ENCODE results near the gene MRPL17. TPM values are rescaled to one million over a fixed set of nuclear protein-coding genes. Genes with fewer than 3 reads are reported as not detected.

The MRPL17 gene
- total and polyA plus RNA-seq, 2 experiments from 2014 or later, result 34.5 to 62.7 TPM

GRCh38 chr11:6632116-6633073, 50.7 kb downstream of the MRPL17 start:
- no peak for DNase-seq (ENCODE audit: low spot score)
- no peak overlapping the region for H2AFZ ChIP-seq
- no peak overlapping the region for H3K4me2 ChIP-seq
- H3K27me3 ChIP-seq, result peaks cover 8% of the 10 kb centered on the region
- no peak overlapping the region for H3K4me3 ChIP-seq
- no peaks in the 10 kb centered on the region for H3K36me3 ChIP-seq (replicated peaks; ENCODE audit: insufficient read depth, low read depth)
- TF ChIP-seq EZH2 (IDR thresholded peaks at IDR 0.05; ENCODE audit: borderline replicate concordance), result no peak
- no peak for TF ChIP-seq CTCF (IDR thresholded peaks at IDR 0.05; ENCODE audit: poor library complexity)
- no peak for TF ChIP-seq EZH2phosphoT487 (IDR thresholded peaks at IDR 0.05; ENCODE audit: low read depth, severe bottlenecking, unreplicated experiment)
- peaks cover 5% of the 10 kb centered on the region for H3K79me2 ChIP-seq
- no peaks in the 10 kb centered on the region for H4K20me1 ChIP-seq (ENCODE audit: insufficient read depth, poor library complexity, severe bottlenecking)
- no peaks in the 10 kb centered on the region for H3K9me2 ChIP-seq (replicated peaks; ENCODE audit: insufficient read depth)
- 96% methylated on average over 29 of the region's 29 CpGs for WGBS (ENCODE audit: low lambda C conversion rate, missing lambda C conversion rate)
- no peaks in the 10 kb centered on the region for H3K9me3 ChIP-seq (ENCODE audit: low read depth)
- no peak overlapping the region for H3K27ac ChIP-seq
- no peaks in the 10 kb centered on the region for H3K4me1 ChIP-seq (ENCODE audit: insufficient read depth)

DNA sequence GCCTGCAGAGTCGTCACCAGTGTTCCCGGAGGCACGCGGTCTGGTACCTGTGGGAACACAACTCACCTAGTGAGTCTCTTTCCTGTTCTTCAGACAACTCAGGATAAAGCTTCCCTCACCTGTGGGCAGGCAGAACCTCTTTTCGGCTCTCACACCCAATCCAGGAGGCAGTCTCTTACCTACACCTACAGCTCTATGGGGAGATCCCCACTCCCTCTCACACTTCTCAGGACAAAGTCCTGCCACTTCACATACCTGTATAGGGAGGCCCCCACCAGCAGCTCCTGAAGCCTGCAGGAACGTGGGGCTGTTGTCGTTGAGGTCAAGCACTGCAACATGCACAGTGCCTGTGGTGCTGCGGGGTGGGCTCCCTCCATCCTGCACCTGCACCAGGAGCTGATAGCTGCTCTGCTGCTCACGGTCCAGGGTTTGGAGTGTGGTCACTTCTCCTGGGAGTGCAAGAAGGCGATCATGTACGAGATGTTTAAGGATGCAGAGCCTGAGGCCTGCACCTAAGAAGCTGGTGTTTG, 51.7 kb downstream of the MRPL17 start:
- no peaks in the 10 kb centered on the region for H3K79me2 ChIP-seq
- H3K27me3 ChIP-seq, result peaks cover 8% of the 10 kb centered on the region
- no peak overlapping the region for H3K27ac ChIP-seq
- no peak for DNase-seq (ENCODE audit: low spot score)
- 95% methylated on average over 11 of the region's 11 CpGs for WGBS (ENCODE audit: low lambda C conversion rate, missing lambda C conversion rate)
- no peaks in the 10 kb centered on the region for H3K4me1 ChIP-seq (ENCODE audit: insufficient read depth)
- no peak overlapping the region for H3K4me2 ChIP-seq
- H2AFZ ChIP-seq, result no peak overlapping the region
- TF ChIP-seq EZH2phosphoT487 (IDR thresholded peaks at IDR 0.05; ENCODE audit: low read depth, severe bottlenecking, unreplicated experiment), result no peak
- no peak for TF ChIP-seq CTCF (IDR thresholded peaks at IDR 0.05; ENCODE audit: poor library complexity)
- TF ChIP-seq EZH2 (IDR thresholded peaks at IDR 0.05; ENCODE audit: borderline replicate concordance), result no peak
- no peaks in the 10 kb centered on the region for H4K20me1 ChIP-seq (ENCODE audit: insufficient read depth, poor library complexity, severe bottlenecking)
- H3K36me3 ChIP-seq (replicated peaks; ENCODE audit: insufficient read depth, low read depth), result no peaks in the 10 kb centered on the region
- H3K9me2 ChIP-seq (replicated peaks; ENCODE audit: insufficient read depth), result no peaks in the 10 kb centered on the region
- H3K4me3 ChIP-seq, result no peak overlapping the region
- no peaks in the 10 kb centered on the region for H3K9me3 ChIP-seq (ENCODE audit: low read depth)

GRCh38 chr11:6630632-6631291, 52.4 kb downstream of the MRPL17 start:
- H3K79me2 ChIP-seq, result no peaks in the 10 kb centered on the region
- peaks cover 8% of the 10 kb centered on the region for H3K27me3 ChIP-seq
- no peaks in the 10 kb centered on the region for H3K9me3 ChIP-seq (ENCODE audit: low read depth)
- H3K4me2 ChIP-seq, result peak overlapping the region; percentile 70
- no peak for DNase-seq (ENCODE audit: low spot score)
- H3K4me3 ChIP-seq, result no peak overlapping the region
- 60% methylated on average over 28 of the region's 28 CpGs for WGBS (ENCODE audit: low lambda C conversion rate, missing lambda C conversion rate)
- H3K4me1 ChIP-seq (ENCODE audit: insufficient read depth), result no peaks in the 10 kb centered on the region
- H3K27ac ChIP-seq, result no peak overlapping the region
- TF ChIP-seq EZH2 (IDR thresholded peaks at IDR 0.05; ENCODE audit: borderline replicate concordance) (no peak), CTCF (IDR thresholded peaks at IDR 0.05; ENCODE audit: poor library complexity) (no peak), EZH2phosphoT487 (IDR thresholded peaks at IDR 0.05; ENCODE audit: low read depth, severe bottlenecking, unreplicated experiment) (no peak)
- H3K9me2 ChIP-seq (replicated peaks; ENCODE audit: insufficient read depth), result no peaks in the 10 kb centered on the region
- H2AFZ ChIP-seq, result no peak overlapping the region
- H4K20me1 ChIP-seq (ENCODE audit: insufficient read depth, poor library complexity, severe bottlenecking), result no peaks in the 10 kb centered on the region
- H3K36me3 ChIP-seq (replicated peaks; ENCODE audit: insufficient read depth, low read depth), result no peaks in the 10 kb centered on the region

Other genes with a start within 250 kb of the MRPL17 start
- 361 and 367 TPM in 2 replicates for gene HPX, start 242.4 kb downstream of the MRPL17 start, total RNA-seq
- gene HPX, start 242.4 kb downstream of the MRPL17 start, polyA plus RNA-seq, result 229 and 358 TPM in 2 replicates
- 18.1 and 26.2 TPM in 2 replicates for gene TRIM3, start 209.4 kb downstream of the MRPL17 start, total RNA-seq
- gene TRIM3, start 209.4 kb downstream of the MRPL17 start, polyA plus RNA-seq, result 31.6 and 35.5 TPM in 2 replicates
- 78.0 and 90.1 TPM in 2 replicates for gene ARFIP2, start 202.0 kb downstream of the MRPL17 start, total RNA-seq
- gene ARFIP2, start 202.0 kb downstream of the MRPL17 start, polyA plus RNA-seq, result 94.9 and 108 TPM in 2 replicates
- 56.3 and 68.0 TPM in 2 replicates for gene TIMM10B, start 201.8 kb downstream of the MRPL17 start, total RNA-seq
- 52.1 and 65.8 TPM in 2 replicates for gene TIMM10B, start 201.8 kb downstream of the MRPL17 start, polyA plus RNA-seq
- gene DNHD1, start 186.1 kb downstream of the MRPL17 start, total RNA-seq, result 7.3 and 8.1 TPM in 2 replicates
- gene DNHD1, start 186.1 kb downstream of the MRPL17 start, polyA plus RNA-seq, result 7.1 and 7.9 TPM in 2 replicates
- 15.3 and 18.0 TPM in 2 replicates for gene RRP8, start 79.7 kb downstream of the MRPL17 start, total RNA-seq
- 26.1 and 27.8 TPM in 2 replicates for gene RRP8, start 79.7 kb downstream of the MRPL17 start, polyA plus RNA-seq
- 110 and 114 TPM in 2 replicates for gene ILK, start 79.6 kb downstream of the MRPL17 start, total RNA-seq
- gene ILK, start 79.6 kb downstream of the MRPL17 start, polyA plus RNA-seq, result 126 and 135 TPM in 2 replicates
- gene TAF10, start 71.1 kb downstream of the MRPL17 start, total RNA-seq, result 29.5 and 33.3 TPM in 2 replicates
- gene TAF10, start 71.1 kb downstream of the MRPL17 start, polyA plus RNA-seq, result 248 and 295 TPM in 2 replicates
- 68.4 and 105 TPM in 2 replicates for gene TPP1, start 63.9 kb downstream of the MRPL17 start, total RNA-seq
- gene TPP1, start 63.9 kb downstream of the MRPL17 start, polyA plus RNA-seq, result 170 and 185 TPM in 2 replicates
- gene DCHS1, start 27.5 kb downstream of the MRPL17 start, total RNA-seq, result 8.5 and 15.2 TPM in 2 replicates
- 6.3 and 8.0 TPM in 2 replicates for gene DCHS1, start 27.5 kb downstream of the MRPL17 start, polyA plus RNA-seq
- gene OR2AG2, start 88.6 kb upstream of the MRPL17 start, total RNA-seq, result 0.12 and 0.27 TPM in 2 replicates
- gene OR2AG2, start 88.6 kb upstream of the MRPL17 start, polyA plus RNA-seq, result not detected in 2 replicates
- 0.83 TPM in 1 of 2 replicates, not detected in the other for gene OR2AG1, start 99.7 kb upstream of the MRPL17 start, total RNA-seq
- not detected in 2 replicates for gene OR2AG1, start 99.7 kb upstream of the MRPL17 start, polyA plus RNA-seq
- 0.08 and 0.20 TPM in 2 replicates for gene OR6A2, start 116.3 kb upstream of the MRPL17 start, total RNA-seq
- gene OR6A2, start 116.3 kb upstream of the MRPL17 start, polyA plus RNA-seq, result not detected in 2 replicates
- not detected in 2 replicates for gene OR10A5, start 162.3 kb upstream of the MRPL17 start, total RNA-seq
- gene OR10A5, start 162.3 kb upstream of the MRPL17 start, polyA plus RNA-seq, result not detected in 2 replicates
- not detected in 2 replicates for gene OR10A2, start 179.7 kb upstream of the MRPL17 start, total RNA-seq
- 0.04 and 0.12 TPM in 2 replicates for gene OR10A2, start 179.7 kb upstream of the MRPL17 start, polyA plus RNA-seq
- not detected in 2 replicates for gene OR10A4, start 193.3 kb upstream of the MRPL17 start, total RNA-seq
- not detected in 2 replicates for gene OR10A4, start 193.3 kb upstream of the MRPL17 start, polyA plus RNA-seq
- 0.24 and 0.30 TPM in 2 replicates for gene OR2D2, start 209.2 kb upstream of the MRPL17 start, total RNA-seq
- gene OR2D2, start 209.2 kb upstream of the MRPL17 start, polyA plus RNA-seq, result not detected in 2 replicates
- gene OR2D3, start 237.7 kb upstream of the MRPL17 start, total RNA-seq, result not detected in 2 replicates
- gene OR2D3, start 237.7 kb upstream of the MRPL17 start, polyA plus RNA-seq, result 0.15 TPM in 1 of 2 replicates, not detected in the other
- 3.3 and 3.6 TPM in 2 replicates for gene ZNF215, start 243.1 kb upstream of the MRPL17 start, total RNA-seq
- 1.2 and 2.0 TPM in 2 replicates for gene ZNF215, start 243.1 kb upstream of the MRPL17 start, polyA plus RNA-seq

All from hepatocyte (in vitro differentiated cells).